Hippocampal formation (tissue), 2 donors: ENCODE results near the gene KDM8.

Experiments used
- DNase-seq, 2 donors: peaks; one replicate each; lab custom pipeline; 2025; lab: John Stamatoyannopoulos, UW

The KDM8 gene

GRCh38 chr16:27270349-27270748 lies 67.0 kb downstream of the KDM8 start:
- no peak for DNase-seq
